ENCODE data around the gene NAPB. TPM values are rescaled to one million over a fixed set of nuclear protein-coding genes. Genes with fewer than 3 reads are reported as not detected.
A peak's percentile ranks its signal among the peaks of the same experiment; 100 is the strongest.

Gene NAPB
- total and polyA plus RNA-seq, 8 donors, result 2.3 to 11.7 (median 4.2) TPM

DNA sequence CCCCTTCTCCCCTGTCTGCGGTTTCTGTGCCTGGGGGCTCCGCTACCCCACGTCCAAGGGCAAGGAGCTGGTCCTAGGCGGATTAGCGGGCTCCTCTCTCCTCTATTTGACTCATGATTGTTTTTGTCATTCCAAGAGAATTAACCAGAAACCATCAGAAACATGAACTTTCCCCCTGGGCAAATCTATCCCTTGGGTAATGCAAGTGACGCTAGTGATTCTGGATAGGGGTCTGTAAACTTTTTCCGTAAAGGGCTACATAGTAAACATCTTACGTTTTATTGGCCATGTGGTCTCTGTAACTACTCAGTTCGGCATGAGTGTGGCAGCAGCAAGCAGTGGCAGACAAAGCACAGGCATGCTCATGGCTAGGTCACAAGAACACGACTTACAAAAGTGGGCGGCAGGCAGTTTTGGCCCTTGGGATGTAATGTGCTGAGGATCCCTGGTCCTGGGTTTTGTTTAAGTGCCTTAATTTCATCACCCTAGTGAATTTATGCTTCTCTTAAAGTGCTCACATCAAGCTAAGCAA, 30.7 kb upstream of the NAPB start:
- Histone ChIP-seq H3K27me3 (no peaks in the 10 kb centered on the region), H3K4me1 (no peaks in the 10 kb centered on the region), H3K9me3 (no peaks in the 10 kb centered on the region), H3K4me3 (no peak overlapping the region), H3K27ac (no peak overlapping the region), H3K36me3 (no peaks in the 10 kb centered on the region)
- no peak for FAIRE-seq
- intact Hi-C loops (cut with DNase I), result no loop called here
- TF ChIP-seq CTCF (IDR thresholded peaks at IDR 0.05), result no peak
- ATAC-seq, result no peak
- 69 to 75% methylated on average over 11 of the region's 11 CpGs for WGBS, 2 donors
- no peak for DNase-seq

DNA sequence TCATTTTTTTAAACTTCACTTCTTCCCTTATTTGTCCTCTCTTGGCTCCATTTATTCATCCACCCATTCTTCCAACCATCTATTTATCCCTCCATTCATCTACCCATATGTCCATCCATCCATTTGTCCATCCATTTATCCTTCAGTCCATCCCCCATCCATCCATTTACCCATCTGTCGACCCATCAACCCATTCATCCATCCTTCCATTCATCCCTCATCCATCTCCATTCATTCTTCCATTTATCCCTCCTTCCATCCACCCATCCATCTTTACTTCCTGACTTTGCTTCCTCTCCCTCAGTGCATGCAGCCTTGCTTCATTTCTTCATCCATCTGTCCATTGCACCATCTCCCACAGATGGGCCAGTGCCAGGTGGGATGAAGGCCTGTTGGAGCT, 29.6 kb upstream of the NAPB start:
- no peaks in the 10 kb centered on the region for H3K9me3 ChIP-seq
- no peaks in the 10 kb centered on the region for H3K4me1 ChIP-seq
- no peak for TF ChIP-seq CTCF (IDR thresholded peaks at IDR 0.05)
- H3K27me3 ChIP-seq, result no peaks in the 10 kb centered on the region
- H3K36me3 ChIP-seq, result no peaks in the 10 kb centered on the region
- 63 to 66% methylated on average over 1 of the region's 1 CpG for WGBS, 2 donors
- no peak overlapping the region for H3K4me3 ChIP-seq
- FAIRE-seq (no peak), DNase-seq (no peak), ATAC-seq (no peak)
- intact Hi-C loops (cut with DNase I), result no loop called here
- H3K27ac ChIP-seq, result no peak overlapping the region

DNA sequence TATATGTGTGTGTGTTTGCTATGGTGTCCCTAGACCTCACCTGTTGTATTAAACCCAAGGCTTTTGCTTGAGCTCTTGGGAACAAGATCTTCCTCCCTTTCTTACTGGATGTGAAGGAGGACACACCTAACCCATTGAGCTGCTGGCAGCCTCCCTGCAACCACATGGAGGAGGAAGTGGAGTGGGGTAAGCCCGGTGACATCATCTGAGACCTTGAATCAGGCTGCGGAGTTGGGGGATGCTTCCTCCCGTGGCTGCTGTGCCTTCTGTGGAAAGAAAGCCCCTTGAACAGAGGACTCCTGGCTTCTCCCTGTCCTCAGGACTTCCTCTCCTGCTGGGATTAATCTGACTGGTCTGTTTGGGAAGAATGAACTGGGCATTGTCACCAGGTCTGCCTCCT, 28.1 kb upstream of the NAPB start:
- no peaks in the 10 kb centered on the region for H3K27me3 ChIP-seq
- H3K9me3 ChIP-seq, result no peaks in the 10 kb centered on the region
- no peaks in the 10 kb centered on the region for H3K4me1 ChIP-seq
- FAIRE-seq (no peak), ATAC-seq (peak in 2 of 4 donors; percentile 32 to 37), DNase-seq (no peak)
- no peak overlapping the region for H3K27ac ChIP-seq
- no peak for TF ChIP-seq CTCF (IDR thresholded peaks at IDR 0.05)
- intact Hi-C loops (cut with DNase I), result loop anchor here in 1 of 3 donors (10.0 kb wide), 1 partner anchor 155 kb away; the partner anchor contains the start of gene CST9
- no peak overlapping the region for H3K4me3 ChIP-seq
- 22 to 24% methylated on average over 3 of the region's 3 CpGs for WGBS, 2 donors
- no peaks in the 10 kb centered on the region for H3K36me3 ChIP-seq

DNA sequence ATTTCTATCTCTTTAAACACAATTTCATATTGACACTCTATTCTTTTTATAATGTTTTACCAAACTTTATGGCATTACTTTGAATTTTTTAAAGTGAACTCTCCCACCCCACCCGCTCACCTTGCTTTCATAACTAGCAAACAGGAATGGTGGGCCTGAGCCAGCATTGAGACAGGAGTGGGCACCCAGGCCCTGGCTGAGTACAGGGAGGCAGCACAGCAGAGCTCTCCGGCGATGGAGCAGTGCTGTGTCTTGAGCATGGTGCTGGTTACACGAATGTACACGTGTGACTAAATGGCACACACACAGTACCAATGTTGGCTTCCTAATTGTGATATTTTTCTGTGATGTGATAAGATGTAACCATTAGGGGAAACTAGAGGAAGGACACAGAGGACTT, 26.9 kb upstream of the NAPB start:
- Histone ChIP-seq H3K27ac (no peak overlapping the region), H3K4me1 (no peaks in the 10 kb centered on the region), H3K9me3 (no peaks in the 10 kb centered on the region), H3K27me3 (no peaks in the 10 kb centered on the region), H3K4me3 (no peak overlapping the region), H3K36me3 (no peaks in the 10 kb centered on the region)
- WGBS, 2 donors, result 70 to 83% methylated on average over 5 of the region's 5 CpGs
- DNase-seq, result no peak
- ATAC-seq, result no peak
- no peak for FAIRE-seq
- intact Hi-C loops (cut with DNase I), result loop anchor here in 1 of 3 donors (10.0 kb wide), 1 partner anchor 157 kb away; the partner anchor contains the start of gene CST9
- TF ChIP-seq CTCF (IDR thresholded peaks at IDR 0.05), result no peak

- no peaks in the 10 kb centered on the region for H3K9me3 ChIP-seq
- H3K4me1 ChIP-seq, result no peaks in the 10 kb centered on the region
- FAIRE-seq, result no peak
- 68 to 75% methylated on average over 8 of the region's 8 CpGs for WGBS, 2 donors
- no peak overlapping the region for H3K27ac ChIP-seq
- intact Hi-C loops (cut with DNase I), result loop anchor here in 1 of 3 donors (10.0 kb wide), 1 partner anchor 158 kb away; the partner anchor contains the start of gene CST9
- H3K4me3 ChIP-seq, result no peak overlapping the region
- peak in 2 of 4 donors; percentile 32 to 43 for TF ChIP-seq CTCF (IDR thresholded peaks at IDR 0.05)
- no peaks in the 10 kb centered on the region for H3K36me3 ChIP-seq
- peak in 4 of 6 donors; percentile 17 to 80 (median 54) for DNase-seq
- ATAC-seq, result peak; percentile 63 to 84 (median 74)
- H3K27me3 ChIP-seq, result no peaks in the 10 kb centered on the region
Observed at GRCh38 chr20:23446505-23446904, 25.2 kb upstream of the NAPB start.
